KG1 (cell line): ENCODE results near the gene TLE5.
"Not testable (repeated sequence)": the region's sequence is repeated elsewhere in the genome, so short reads cannot be mapped to it uniquely, and the experiment has no call there.

Experiments
- DNase-seq: peaks from one replicate; lab custom pipeline; 2025; lab: John Stamatoyannopoulos, UW

The TLE5 gene

DNA sequence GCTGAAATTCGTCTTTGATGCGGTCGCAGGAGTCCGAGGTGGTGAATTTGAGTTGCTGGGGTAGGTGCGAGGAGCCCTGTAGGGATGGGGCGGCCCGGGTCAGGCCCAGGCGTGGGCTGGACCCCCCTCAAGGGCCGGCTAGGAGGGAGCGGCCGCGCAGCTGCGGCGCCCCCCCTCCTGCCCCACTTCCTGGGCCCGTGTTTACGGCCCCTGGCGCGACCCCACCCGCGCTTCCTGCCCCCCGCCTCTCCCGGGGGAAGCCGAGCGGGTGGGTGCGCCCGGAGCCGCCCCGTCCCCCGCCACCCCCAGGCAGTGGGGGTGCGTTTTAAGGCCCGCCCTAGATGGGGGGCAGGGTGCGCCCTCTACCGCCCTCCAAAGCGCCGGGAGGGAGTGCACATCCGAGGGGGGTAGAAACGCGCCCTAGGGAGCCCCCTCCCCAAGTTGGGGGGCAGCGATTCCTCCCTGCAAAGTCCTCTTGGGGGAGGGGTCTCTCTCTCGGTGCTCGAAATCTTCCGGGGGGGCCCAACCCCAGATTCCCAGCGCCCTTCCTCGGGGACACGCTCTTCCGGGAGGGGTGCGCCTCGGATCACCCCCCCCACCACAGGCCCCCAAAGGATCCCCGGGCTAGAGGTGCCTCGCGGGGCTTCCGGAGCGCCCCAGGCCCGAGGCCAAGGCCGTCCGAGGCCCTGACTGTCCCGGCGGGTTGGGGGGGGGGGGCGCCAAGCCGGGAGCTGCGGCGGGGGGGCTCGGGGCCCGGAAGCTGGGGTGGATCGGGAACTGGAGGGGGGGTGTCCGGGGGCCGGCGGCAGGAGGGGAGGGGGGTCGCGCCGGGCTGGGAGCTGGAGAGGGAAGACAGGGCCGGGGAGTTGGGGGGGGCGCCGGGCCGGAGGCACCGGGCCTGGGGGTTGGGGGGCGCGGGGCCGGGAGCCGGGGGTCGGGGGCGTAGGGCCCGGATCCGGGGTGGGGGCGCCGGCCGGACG is 823 bp downstream of the TLE5 start:
- DNase-seq, result no peak

DNA sequence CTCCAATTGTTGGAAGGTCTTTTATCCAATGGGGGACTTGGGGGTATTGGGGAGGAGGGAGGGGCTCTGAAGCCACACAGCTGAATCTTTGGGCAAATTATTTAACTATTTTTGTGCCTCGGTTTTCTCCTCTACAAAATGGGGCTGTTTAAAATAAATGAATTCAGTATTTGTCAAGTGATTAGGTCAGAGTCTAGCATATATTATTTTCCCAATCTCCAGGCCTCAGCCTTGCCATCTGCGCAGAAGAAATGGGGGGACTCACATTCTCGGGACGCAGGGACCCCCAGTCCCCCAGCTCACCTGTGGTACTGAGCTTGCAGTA is 1.5 kb downstream of the TLE5 start:
- no peak for DNase-seq

DNA sequence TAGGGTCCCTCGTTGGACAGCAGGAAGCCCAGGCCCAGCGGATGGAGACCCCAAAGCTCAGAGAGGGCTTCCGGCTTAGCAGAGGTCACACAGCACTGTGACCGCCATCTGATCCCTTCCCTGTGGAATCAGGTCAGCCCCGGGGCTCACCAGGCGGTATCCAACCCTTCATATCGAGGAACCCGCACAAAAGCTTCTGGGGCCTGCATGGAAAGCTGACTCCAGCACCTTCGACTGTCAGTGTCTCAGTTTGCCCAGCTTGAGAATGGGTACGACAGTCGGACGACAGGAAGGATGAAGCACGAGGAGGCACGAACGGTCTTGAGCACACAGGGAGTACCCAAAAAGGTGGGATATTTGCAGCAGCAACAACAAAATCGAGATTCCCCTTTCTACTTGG is 2.6 kb downstream of the TLE5 start:
- DNase-seq, result no peak

DNA sequence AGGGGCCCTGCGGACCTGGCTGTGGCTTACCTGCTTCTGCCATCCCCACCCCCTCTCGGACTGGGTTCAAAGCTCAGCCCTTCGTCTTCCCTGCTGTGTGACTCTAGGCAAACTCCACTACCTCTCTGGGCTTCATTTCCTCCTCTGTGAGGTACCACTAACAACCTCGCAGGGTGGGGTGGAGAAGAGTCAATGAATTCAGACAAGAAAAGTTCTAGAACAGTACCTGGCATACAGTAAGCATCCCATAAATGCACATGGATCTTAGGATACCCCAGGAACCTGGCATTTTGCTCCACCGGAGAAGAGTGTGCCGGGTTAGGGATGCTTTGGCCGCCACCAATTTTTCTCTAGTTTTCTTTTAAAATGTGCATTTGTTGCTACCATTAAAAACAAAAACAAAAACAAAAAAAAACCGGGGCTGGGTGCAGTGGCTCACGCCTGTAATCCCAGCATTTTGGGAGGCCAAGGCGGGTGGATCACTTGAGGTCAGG is 3.4 kb downstream of the TLE5 start:
- DNase-seq, result no peak

DNA sequence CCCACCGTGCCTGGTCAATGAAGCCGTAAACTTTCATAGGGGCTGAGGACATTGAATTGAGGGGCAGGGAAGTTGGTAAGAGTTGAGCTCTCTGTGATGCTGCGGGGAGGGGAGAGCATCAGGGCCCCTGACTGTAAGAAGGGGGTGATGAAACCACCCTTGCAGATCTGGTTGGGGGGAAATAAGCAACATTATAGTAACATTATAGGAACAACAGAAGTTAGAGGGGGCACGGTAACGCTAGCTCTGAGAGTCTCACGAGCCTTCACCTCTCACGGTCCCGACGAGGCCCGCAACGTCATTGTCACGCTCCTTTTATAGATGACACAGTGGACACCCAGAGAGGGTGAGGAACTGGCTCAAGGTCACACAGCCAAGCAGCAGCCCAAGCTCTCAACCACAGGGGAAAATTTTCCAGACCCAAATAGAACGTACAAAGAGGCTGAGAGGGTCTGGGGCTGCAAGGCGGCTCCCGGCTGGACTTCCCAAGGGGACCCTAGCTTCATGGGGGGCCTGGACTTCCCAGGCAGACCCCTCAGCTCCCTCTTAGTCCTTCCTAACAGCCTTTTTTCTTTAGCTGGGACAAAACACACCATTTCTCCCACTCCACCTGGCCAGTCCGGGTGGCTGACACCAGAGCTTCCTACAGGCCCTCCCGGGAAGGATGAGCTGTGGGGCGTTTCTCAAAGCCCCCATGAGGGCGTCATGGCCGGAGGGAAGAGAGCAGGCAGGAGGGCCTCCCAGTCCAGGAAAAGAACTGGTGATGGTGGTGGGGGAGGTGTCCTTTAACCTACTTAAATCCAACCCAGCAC is 4.1 kb downstream of the TLE5 start:
- no peak for DNase-seq

DNA sequence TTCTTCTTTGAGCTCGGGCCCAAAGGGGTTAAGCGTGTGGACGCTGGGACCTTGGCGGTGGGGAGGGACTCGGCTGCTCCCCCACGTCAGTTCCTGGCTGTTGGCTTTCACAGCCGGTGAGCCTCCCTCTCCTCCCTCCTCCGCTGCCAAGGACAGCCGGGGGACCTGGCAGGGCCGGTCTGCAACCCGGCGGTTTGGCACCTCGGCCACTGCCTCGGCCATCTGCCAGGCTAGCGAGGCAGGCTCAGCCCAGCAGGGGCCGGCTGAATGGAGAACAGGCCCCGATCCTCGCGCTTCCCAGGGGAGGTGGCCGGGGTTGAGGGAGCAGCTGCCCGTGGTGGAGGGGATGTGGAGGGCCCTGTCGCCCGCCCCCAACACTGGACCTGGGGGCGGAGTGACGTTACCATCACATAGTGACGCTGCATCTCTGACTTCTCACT is 5.0 kb downstream of the TLE5 start:
- DNase-seq, result no peak

DNA sequence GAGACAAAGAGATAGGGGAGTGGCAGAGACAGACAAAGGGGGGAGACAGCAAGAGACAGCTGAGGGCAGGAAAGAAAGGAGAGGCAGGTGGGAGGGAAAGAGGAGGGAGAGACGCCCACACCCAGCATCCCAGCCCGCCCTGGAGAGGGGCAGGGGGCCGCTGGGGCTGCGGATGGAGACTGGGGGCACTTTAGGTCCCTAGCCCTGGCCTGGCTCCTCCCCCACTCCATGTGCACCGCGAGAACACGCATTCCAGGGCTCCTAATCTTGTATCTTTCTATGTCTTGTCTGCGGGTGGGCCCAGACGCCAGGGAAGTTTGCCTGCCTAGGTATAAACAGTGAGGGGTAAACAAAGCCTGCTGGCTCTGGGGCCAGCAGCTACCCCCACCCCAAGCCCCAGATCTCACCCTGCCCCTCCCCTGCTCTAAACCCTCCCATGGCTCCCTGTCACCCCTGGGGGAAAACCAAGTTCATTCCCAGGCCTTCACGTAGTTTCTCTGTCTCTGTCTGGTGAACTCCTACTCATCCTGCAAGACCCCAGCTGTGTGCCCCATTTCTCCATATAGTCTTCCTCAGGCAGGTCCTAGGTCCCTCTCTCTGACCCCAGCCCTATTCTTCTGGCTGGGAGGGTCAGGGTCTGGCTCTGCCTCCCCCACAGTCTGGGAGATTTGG is 5.7 kb downstream of the TLE5 start:
- DNase-seq, result no peak

DNA sequence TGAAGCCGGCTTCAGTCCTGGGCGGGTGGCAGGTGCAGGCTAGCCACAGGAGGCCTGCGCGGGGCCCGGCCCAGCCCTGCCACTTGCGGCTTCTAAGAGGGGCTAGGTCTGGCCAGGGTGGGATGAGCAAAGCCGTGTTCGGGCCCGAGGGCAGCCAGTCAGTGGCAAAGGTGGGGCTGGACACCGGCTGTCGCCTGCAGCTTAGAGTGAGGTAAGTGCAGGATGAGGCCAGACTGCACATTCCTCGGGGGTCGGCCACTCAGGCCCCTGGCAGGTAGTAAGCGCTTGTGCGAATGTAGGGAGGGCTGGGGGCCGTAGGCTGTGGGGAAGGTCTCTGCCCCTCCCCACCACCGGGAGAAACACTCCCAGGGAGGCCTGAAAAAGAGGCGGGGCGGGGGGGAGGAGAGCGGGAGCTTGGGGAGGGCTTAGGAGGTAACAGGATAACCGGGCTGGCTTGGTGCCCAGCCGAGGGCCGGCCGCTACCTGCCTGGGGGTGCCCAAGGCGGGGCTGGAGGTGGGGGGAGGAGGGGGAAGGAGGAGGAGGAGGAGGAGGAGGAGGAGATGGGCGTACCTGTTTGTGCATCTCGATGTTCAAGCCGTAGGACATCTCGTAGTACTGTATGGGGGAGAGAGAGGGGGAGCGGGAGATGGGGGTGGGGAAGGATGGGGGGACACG is 6.4 kb downstream of the TLE5 start:
- no peak for DNase-seq

DNA sequence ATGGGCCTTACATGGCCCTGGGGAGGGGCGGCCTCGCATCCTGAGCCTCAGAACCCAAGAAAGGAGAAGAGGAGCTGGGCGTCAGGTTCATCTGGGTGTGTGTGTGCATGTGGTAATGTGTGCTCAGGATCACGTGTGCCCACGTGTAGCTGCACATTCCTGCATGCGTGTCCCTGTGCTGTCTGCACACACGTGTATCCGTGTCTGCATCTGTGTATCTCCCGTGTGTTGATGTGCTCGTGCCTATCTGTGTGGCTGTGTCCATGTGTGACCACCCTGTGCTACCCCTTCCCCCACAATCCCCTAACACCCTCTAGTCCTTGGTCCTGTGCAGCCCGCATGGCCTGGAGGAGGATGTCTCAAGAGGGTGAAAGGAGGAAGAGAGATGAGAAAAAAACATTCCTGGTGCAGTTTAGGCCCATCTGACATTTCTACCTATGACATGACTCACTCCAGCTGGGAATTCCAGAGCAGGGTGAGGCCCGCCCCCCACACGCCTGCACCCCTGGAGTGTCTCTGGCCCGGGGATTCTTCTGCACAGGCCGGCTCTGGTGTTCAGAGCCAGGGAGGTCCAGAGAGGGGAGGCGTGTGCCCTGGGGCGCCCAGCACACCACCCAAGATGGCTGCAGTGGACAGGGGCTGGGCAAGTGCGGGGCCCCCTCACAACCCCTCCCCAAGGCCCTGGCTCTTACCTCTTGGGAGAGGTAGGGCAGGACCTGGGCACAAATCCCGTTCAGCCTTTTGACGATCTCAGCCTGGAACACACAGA is 7.1 kb downstream of the TLE5 start:
- no peak for DNase-seq

DNA sequence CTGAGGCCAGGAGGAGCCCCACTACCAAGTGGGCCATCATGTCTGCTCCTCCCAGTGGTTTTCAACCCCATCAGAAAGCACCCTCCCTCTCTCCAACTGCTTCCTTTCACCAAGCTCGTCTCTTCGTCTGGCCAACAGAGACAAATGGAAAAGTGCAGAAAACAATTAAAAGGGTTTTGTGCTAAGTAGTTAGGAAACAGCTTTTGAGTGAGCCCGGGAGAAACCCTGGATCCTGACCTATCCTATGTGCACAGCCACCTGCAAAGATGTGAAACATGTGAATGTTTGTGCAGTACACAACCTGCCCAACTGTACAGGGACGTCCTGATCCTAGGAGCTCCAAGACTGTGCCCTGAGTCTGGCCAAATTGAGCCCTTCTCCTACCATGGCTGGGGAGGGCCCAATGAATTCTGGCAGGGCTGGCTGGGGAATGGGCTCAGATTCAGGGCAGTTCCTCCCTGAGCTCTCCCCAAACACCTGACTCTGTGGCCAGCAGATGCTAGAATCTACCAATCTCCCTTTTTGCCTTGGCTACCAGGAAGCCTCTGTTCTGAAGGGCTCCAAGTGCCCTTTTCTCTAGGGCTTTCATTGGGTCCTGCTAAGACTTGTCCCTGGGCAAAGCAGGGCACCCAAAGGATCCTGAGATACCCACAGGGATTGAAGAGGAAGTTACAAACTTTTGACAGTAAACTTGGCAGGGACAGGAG is 7.9 kb downstream of the TLE5 start:
- DNase-seq, result no peak

DNA sequence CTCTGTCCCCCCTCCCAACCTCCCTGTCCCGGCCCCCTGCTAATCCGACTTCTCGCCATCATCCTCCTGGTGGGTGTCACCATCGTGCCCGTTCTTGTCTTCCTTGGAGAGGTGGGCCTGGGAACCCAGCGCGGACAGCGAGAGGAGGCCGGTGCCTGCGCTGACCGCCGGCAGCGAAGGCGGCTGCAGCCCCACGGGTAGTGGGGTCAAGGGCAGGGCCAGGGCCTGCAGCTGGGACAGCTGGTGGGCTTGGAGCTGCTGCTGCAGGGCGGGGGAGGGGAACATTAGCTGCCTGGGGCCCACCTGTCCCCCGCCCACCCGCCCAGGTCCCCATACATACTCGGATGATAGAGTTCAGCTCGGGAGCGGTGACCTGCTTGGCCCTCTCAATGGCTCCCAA is 8.5 kb downstream of the TLE5 start:
- DNase-seq, result no peak

DNA sequence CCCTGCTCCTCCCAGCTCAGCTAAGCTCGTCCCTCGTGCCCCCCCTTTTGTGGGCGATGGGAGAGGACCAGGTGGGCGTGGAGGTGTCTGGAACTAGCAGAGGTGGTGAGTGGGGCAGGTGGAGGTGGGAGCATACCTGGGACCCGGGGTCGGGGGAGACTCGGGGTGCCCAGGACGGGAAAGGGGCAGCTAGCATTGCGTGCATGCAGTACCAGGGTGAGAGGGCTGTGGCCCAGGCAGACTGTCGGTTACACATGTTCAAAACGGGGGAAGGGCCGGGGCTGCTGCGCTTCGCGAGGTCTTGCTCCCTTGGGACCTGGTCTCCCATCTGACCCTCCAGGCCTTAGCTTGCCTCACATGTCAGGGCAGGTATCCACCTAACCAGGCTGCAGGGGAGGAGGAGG is 9.1 kb downstream of the TLE5 start:
- DNase-seq, result no peak

DNA sequence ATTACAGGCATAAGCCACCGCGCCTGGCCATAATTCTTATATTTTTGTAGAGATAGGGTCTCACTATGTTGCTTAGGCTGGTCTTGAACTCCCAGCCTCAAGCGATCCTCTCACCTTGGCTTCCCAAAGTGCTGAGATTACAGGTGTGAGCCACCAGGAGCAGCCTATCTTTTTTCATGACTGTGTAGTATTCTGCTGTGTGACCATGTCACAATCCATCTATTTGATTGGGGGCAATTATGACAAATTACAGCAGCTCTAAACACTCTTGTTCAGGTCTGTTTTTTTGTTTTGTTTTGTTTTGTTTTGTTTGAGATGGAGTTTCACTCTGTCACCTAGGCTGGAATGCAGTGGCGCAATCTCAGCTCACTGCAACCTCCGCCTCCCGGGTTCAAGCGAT is 12.3 kb downstream of the TLE5 start:
- not testable (repeated sequence) for DNase-seq

DNA sequence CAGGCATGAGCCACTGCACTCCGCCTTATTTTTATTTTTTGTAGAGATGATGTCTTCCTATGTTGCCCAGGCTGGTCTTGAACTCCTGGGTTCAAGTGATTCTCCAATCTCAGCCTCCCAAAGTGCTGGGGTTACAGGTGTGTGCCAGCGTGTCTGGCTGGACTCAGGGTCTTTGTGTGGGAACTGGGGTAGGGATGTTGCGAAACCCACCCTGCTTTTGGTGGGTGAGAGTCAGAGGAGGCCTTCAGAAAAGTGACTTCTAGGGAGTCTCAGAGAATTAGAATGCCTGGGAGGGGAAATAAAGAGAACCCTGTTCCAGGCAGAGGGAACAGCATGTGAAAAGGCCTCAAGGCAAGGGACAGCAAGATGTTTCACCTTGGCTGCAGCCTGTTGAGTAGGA is 13.2 kb downstream of the TLE5 start:
- no peak for DNase-seq

DNA sequence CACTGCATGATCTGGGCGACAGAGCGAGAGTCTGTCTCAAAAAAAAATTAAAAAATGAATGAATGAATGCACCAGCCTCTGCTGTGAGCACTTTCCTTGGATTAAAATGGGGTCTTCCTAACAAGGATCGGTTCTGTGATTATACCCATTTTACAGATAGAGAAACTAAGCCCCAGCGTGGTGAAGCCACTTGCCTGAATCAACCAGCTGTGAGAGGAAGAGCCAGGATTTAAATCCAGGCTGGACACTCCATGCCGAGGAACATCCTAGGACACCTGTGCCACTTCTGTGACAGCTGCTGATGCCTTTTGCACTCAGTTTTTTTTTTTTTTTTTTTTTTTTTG is 14.1 kb downstream of the TLE5 start:
- DNase-seq, result no peak

DNA sequence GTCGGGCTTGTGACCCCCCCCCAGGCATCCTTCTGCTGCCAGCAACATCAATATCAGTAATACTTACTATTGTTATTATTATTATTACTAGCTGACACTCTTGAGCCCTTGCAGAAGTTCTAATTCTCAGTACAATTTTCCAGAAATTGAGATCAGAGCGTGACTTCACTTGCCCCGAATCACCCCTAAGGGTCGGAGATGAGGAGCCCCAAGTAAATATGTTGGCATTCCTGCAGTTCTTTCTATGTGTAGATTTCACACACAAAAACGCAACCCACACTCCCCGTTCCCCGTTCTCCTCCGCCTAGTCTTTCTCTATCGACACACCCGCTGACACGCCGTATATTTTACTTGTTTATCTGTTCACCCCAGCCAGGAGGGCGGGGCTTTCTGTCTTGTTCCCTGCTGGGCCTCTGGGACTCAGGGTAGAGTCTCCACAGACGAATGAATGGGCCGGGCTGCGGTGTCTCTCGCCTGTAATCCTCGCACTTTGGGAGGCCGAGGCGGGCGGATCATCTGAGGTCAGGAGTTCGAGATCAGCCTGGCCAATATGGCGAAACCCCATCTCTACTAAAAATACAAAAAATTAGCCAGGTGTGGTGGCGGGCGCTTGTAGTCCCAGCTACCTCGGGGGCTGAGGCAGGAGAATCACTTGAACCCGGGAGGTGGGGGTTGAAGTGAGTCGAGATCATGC is 14.7 kb downstream of the TLE5 start:
- peak; percentile 13 for DNase-seq

DNA sequence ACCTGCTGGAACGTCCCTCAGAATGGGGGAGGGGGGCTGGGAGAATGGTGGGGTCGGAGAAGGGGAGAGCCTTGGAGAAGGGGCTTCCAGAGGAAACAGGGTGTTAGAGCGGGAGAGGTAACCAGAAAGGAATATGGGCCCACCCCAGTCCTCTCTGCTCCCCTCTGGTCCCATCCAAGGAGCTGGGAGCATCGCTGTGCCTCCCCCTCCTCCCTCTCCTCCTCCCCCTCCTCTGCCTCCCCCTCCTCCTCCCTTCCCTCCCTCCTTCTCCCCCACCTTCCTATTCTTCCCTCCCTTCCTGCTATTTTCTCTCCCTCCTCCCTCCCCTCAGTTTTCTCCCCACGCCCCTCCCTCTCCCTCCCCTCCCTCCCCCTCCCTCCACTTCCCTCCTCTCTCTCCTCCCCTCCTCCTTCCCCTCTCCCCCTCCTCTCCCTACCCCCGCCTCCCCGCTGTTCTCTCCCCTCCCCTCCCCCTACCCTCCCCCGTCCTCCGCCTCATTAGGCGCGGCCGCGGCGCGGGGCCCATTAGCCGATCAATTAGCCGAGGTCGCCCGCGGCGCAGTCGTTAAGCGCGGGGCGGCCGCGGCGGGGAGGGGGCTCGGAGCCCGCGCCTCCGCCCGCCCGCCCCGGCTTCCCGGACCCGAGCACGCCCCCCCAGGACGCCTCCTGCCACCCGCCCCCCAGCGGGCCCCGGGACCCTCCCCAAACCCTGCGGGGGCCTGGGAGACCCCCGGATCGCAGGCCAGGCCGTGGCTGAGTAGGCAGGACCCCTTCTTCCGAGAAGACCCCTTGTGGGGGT is 15.4 kb downstream of the TLE5 start:
- DNase-seq, result no peak

DNA sequence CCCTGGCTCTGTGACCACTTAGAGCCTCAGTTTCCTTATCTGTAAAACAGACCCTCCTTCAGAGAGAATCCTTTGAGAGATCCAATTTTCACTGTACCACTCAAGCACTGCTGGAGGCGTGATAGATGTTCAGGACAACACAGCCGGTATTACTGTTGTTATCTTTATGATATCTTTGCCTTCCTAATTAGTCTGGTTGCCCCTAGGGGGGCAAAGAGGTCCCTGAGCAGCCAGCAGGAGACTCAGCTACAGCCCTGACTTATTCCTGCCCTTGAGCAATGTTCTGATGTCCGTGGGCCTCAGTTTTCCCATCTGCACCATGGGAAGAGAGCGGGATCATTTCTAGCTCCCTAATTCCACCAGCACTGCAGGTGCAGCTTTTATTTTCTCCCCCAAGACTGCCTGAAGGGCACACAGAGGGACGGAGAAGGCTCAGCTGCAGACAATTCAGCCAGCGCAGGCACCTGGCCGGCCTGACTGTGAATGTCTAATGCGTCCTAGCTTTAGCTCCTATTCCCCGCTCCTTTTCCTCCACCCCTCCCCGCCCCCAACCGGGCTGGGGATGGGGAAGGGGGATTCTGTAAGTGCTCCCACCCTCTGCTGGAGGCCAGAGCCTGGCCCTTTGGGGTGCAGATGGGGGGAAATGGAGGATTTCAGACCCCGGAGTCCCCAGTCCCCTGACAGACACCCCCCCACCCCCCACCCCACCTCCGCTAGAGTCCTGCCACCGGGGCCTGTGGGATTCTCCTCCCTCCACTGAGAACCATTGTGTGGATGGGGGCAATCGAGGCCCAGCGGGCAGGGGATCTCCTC is 16.2 kb downstream of the TLE5 start:
- no peak for DNase-seq
